SJCRH30 (cell line): ENCODE measurements around the gene GLI3. TPM values are rescaled to one million over a fixed set of nuclear protein-coding genes. Genes with fewer than 3 reads are reported as not detected.

Experiments
- DNase-seq, 2 experiments: peaks; one replicate each; pipeline ENCODE4 v3.0.0-alpha.2; 2015 to 2020
- H3K27ac ChIP-seq: fragments of 250-450 bp; sonication (Bioruptor Pico); 2 replicates; pipeline ENCODE4 v1.5.1; 2020; ENCODE audit warnings: mild to moderate bottlenecking, moderate library complexity
- H3K27me3 ChIP-seq: fragments of 250-450 bp; sonication (Bioruptor Pico); 2 replicates; pipeline ENCODE4 v1.5.1; 2020; ENCODE audit warnings: mild to moderate bottlenecking, moderate library complexity
- H3K36me3 ChIP-seq: fragments of 250-450 bp; sonication (Bioruptor Pico); 2 replicates; pipeline ENCODE4 v1.5.1; 2020; ENCODE audit warnings: mild to moderate bottlenecking, moderate library complexity
- H3K4me1 ChIP-seq: fragments of 250-450 bp; sonication (Bioruptor Pico); 2 replicates; pipeline ENCODE4 v1.5.1; 2020; ENCODE audit warnings: mild to moderate bottlenecking, moderate library complexity
- H3K4me3 ChIP-seq: fragments of 250-450 bp; sonication (Bioruptor Pico); 2 replicates; pipeline ENCODE4 v1.5.1; 2020; ENCODE audit warnings: mild to moderate bottlenecking, moderate library complexity
- H3K9me3 ChIP-seq: fragments of 250-450 bp; sonication (Bioruptor Pico); replicated peaks from 2 replicates; pipeline ENCODE4 v1.5.1; 2020; ENCODE audit warnings: mild to moderate bottlenecking, moderate library complexity
- total RNA-seq: library from RNA; depleted of rRNA; stranded (reverse); fragments of >200 nt; shearing (Covaris generic); gene quantifications from 2 replicates; pipeline ENCODE4 v1.2.3, GENCODE V29; 2014

GLI3 gene
- total RNA-seq, 1 experiment from 2014 or later = 11.1 TPM

GRCh38 chr7:42020061-42020460 is 216.9 kb downstream of the GLI3 start:
- Histone ChIP-seq H3K36me3 (peaks cover 16% of the 10 kb centered on the region), H3K4me3 (no peak overlapping the region), H3K27me3 (no peaks in the 10 kb centered on the region), H3K27ac (no peak overlapping the region), H3K9me3 (no peaks in the 10 kb centered on the region), H3K4me1 (no peaks in the 10 kb centered on the region)
- DNase-seq = no peak

GRCh38 chr7:42017349-42017986 is 219.5 kb downstream of the GLI3 start:
- no peak overlapping the region for H3K27ac ChIP-seq
- no peak overlapping the region for H3K4me3 ChIP-seq
- H3K4me1 ChIP-seq = no peaks in the 10 kb centered on the region
- no peaks in the 10 kb centered on the region for H3K27me3 ChIP-seq
- no peak for DNase-seq
- H3K9me3 ChIP-seq = no peaks in the 10 kb centered on the region
- H3K36me3 ChIP-seq = no peaks in the 10 kb centered on the region

- Histone ChIP-seq H3K4me1 (no peaks in the 10 kb centered on the region), H3K9me3 (no peaks in the 10 kb centered on the region), H3K4me3 (no peak overlapping the region), H3K27ac (no peak overlapping the region), H3K36me3 (no peaks in the 10 kb centered on the region), H3K27me3 (no peaks in the 10 kb centered on the region)
- DNase-seq = no peak
Observed at GRCh38 chr7:42016517-42016916, 220.5 kb downstream of the GLI3 start.

- Histone ChIP-seq H3K4me3 (no peak overlapping the region), H3K27ac (no peak overlapping the region), H3K9me3 (no peaks in the 10 kb centered on the region), H3K36me3 (no peaks in the 10 kb centered on the region), H3K4me1 (no peaks in the 10 kb centered on the region), H3K27me3 (no peaks in the 10 kb centered on the region)
- DNase-seq = peak; percentile 60 to 84
Observed at GRCh38 chr7:42014625-42015618, 222.1 kb downstream of the GLI3 start.

DNA sequence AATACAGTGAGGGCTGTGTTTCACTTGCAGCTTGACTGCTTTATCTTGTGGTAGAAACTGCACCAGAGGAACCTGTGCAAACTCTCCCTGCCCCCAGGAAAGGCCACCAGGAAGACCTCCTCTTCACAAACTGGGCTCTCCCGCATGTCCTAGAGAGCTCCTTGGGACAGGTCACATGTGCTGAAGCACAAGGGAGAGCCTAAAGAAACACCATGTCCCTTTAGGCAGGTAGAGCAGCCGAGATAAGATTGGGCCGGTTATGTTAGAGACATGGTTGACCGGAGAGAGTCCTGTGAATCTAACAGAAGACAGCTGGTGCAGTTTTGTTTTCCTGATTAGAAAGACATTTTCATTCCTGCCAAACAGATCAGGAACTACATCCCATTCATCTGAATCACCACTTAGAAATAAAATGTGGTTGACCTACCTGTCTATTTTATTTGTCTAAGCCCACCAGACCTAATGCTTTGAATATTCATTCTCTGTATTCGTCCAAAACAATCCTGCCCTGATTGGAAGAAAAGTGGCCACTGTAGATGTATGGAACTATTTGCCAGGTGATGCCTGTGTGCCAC is 224.1 kb downstream of the GLI3 start:
- H3K27me3 ChIP-seq = no peaks in the 10 kb centered on the region
- no peaks in the 10 kb centered on the region for H3K36me3 ChIP-seq
- no peaks in the 10 kb centered on the region for H3K9me3 ChIP-seq
- no peaks in the 10 kb centered on the region for H3K4me1 ChIP-seq
- DNase-seq = no peak
- no peak overlapping the region for H3K27ac ChIP-seq
- no peak overlapping the region for H3K4me3 ChIP-seq

- H3K27ac ChIP-seq = no peak overlapping the region
- no peaks in the 10 kb centered on the region for H3K9me3 ChIP-seq
- H3K27me3 ChIP-seq = no peaks in the 10 kb centered on the region
- H3K4me1 ChIP-seq = no peaks in the 10 kb centered on the region
- no peaks in the 10 kb centered on the region for H3K36me3 ChIP-seq
- no peak overlapping the region for H3K4me3 ChIP-seq
- DNase-seq = no peak
Observed at GRCh38 chr7:42012313-42012712, 224.7 kb downstream of the GLI3 start.

DNA sequence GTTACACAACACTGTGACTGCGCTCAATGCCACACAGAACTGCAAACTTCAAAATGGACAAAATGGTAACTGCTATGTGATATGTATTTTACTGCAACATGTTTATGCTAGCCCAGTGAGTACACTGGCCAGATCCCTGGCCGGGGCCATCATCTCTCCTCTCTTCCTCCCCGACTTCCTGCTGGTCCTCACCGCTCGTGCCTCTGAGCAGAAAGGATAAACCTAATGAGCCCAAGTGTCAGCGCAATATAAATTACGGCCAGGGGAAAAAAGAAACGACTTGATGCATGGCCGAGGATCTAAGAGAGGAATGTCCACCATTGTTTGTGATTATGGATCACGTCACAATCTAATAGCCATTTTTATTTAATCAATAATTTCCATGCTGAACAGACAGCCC is 225.2 kb downstream of the GLI3 start:
- no peaks in the 10 kb centered on the region for H3K4me1 ChIP-seq
- H3K9me3 ChIP-seq = no peaks in the 10 kb centered on the region
- H3K36me3 ChIP-seq = no peaks in the 10 kb centered on the region
- no peak overlapping the region for H3K4me3 ChIP-seq
- H3K27me3 ChIP-seq = no peaks in the 10 kb centered on the region
- no peak for DNase-seq
- no peak overlapping the region for H3K27ac ChIP-seq

GRCh38 chr7:42010751-42011150 is 226.3 kb downstream of the GLI3 start:
- no peak for DNase-seq
- Histone ChIP-seq H3K36me3 (no peaks in the 10 kb centered on the region), H3K9me3 (no peaks in the 10 kb centered on the region), H3K27me3 (no peaks in the 10 kb centered on the region), H3K27ac (no peak overlapping the region), H3K4me1 (no peaks in the 10 kb centered on the region), H3K4me3 (no peak overlapping the region)

DNA sequence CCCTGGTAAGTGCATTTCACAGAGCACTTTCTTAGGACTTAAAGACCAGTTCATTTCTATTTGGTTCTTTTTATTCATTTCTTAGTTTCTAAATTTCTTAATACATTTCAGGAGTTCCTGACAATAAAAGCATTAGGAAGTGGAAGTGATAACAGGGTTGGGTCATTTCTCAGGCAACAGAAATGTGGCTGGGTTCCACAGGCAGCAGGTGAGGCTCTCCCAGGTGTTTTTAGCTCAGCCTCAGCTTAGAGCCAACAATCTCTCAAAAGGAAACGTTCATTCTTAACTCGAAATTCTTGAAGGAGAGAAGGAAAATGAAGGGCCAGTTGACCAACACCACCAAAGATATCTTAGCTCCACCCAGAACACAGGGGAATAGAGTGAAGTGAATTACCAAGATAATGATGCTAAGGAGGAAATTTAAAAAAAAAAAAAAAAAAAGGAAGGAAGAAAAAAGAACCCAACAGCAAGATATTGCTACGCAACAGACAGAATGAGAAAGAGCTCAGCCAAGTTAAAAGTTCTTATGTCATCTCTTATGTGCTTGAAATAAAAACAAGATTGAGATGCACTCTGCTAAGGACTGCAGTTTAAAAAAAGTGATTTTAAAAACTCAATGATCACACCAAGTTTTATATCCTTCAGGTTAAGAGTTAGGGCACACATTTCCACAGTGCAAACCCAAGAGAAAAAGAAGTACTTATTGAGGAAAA is 230.1 kb downstream of the GLI3 start:
- H3K9me3 ChIP-seq = no peaks in the 10 kb centered on the region
- no peak overlapping the region for H3K4me3 ChIP-seq
- no peaks in the 10 kb centered on the region for H3K4me1 ChIP-seq
- no peak for DNase-seq
- H3K27ac ChIP-seq = no peak overlapping the region
- H3K27me3 ChIP-seq = no peaks in the 10 kb centered on the region
- H3K36me3 ChIP-seq = 0 out of 2 replicates have a peak, but pooled peaks cover 3% of the 10 kb centered on the region

DNA sequence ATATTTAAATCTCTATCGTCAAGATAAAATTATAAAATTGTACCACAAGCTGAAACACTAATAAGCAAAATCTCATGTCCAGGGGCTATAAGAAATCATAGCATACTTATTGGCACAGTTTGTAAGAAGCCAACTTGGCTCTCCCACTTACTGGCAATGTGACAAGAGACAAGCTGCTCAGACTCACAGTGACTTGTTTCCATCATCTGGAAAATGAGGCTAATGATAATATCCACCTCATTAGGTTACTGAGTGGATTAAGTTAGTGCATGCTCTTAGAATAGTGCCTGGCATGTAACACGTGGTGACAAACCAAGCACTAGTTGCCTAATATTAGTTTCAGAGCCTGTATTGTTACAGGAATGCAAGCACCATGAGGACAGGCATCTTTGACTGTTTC is 234.4 kb downstream of the GLI3 start:
- no peaks in the 10 kb centered on the region for H3K27me3 ChIP-seq
- no peaks in the 10 kb centered on the region for H3K9me3 ChIP-seq
- 0 out of 2 replicates have a peak, but pooled peaks cover 3% of the 10 kb centered on the region for H3K36me3 ChIP-seq
- peaks cover 9% of the 10 kb centered on the region for H3K4me1 ChIP-seq
- H3K4me3 ChIP-seq = no peak overlapping the region
- DNase-seq = no peak
- no peak overlapping the region for H3K27ac ChIP-seq

DNA sequence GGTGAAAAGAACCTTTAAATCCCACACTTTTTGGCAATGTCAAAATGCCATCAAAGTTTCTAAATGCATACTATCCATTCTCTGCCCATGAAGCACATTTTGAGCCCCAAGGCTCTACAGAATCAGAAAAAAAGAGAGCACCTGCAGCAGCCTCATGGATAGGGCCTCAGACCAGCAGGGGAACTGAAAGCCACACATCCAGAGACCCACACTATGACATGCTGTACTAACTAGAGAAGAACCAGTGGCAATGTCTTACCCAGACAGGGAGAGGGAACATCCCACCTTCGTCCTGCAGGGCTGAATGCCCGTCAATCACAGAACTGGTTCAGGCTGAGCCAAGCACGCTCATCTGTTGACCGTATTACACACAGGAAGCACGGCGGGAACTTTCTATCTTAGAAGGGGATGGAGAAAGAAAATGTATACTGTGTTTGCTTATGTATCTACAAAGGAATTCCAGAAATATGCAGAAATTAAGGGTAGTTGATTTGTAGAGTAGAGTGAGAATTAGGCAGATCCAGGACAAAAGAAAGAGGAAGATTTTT is 237.2 kb downstream of the GLI3 start:
- Histone ChIP-seq H3K27ac (no peak overlapping the region), H3K4me1 (peaks cover 31% of the 10 kb centered on the region)
- no peak for DNase-seq

GRCh38 chr7:41998041-41998440 is 239.0 kb downstream of the GLI3 start:
- no peak overlapping the region for H3K27ac ChIP-seq
- H3K27me3 ChIP-seq = no peaks in the 10 kb centered on the region
- H3K36me3 ChIP-seq = no peaks in the 10 kb centered on the region
- H3K4me1 ChIP-seq = peaks cover 38% of the 10 kb centered on the region
- DNase-seq = no peak
- no peaks in the 10 kb centered on the region for H3K9me3 ChIP-seq
- H3K4me3 ChIP-seq = no peak overlapping the region

More for the DNA sequence above, 237.2 kb downstream of the GLI3 start:
- H3K27me3 ChIP-seq = no peaks in the 10 kb centered on the region
- no peak overlapping the region for H3K4me3 ChIP-seq
- H3K9me3 ChIP-seq = no peaks in the 10 kb centered on the region
- H3K36me3 ChIP-seq = 0 out of 2 replicates have a peak, but pooled peaks cover 3% of the 10 kb centered on the region

DNA sequence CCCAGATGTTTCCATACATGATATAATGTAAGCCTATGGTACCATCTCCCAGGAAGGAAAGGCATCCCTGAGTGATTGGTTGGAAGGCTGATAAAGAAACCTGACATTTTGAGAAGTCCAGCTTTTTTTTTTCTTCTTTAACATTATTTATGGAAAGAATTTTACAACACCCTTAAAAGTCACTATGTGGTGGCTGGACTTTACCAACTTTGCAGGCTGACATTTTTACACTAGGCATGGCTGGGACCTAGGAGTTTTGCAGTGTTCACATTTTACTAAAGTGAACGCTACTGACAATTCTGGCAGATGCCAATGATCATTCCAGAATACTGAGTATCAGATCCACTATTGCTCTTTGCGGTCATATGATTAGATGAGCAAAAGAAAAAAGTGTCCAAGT is 239.9 kb downstream of the GLI3 start:
- H3K36me3 ChIP-seq = no peaks in the 10 kb centered on the region
- H3K27ac ChIP-seq = peak overlapping the region; percentile 42
- no peaks in the 10 kb centered on the region for H3K9me3 ChIP-seq
- DNase-seq = no peak
- H3K4me3 ChIP-seq = no peak overlapping the region
- H3K4me1 ChIP-seq = peaks cover 38% of the 10 kb centered on the region
- no peaks in the 10 kb centered on the region for H3K27me3 ChIP-seq

- DNase-seq = peak; percentile 43 to 70
- Histone ChIP-seq H3K27ac (peak overlapping the region; percentile 42), H3K4me1 (peaks cover 38% of the 10 kb centered on the region)
Observed at GRCh38 chr7:41996381-41997035, 240.5 kb downstream of the GLI3 start.

More at GRCh38 chr7:41996381-41997035, 240.5 kb downstream of the GLI3 start:
- H3K36me3 ChIP-seq = no peaks in the 10 kb centered on the region
- H3K27me3 ChIP-seq = no peaks in the 10 kb centered on the region
- no peaks in the 10 kb centered on the region for H3K9me3 ChIP-seq
- peak overlapping the region; percentile 1; the same call in 1 of the 2 replicates for H3K4me3 ChIP-seq
